ENCODE measurements around the gene SMARCA2. TPM values are rescaled to one million over a fixed set of nuclear protein-coding genes. Genes with fewer than 3 reads are reported as not detected.

The SMARCA2 gene
- total and polyA plus RNA-seq, 10 of the 15 experiments (the other 5 are each of a cell fraction or from before 2014, with no cell fraction given) = 100 to 392 (median 204) TPM

- POLR2A ChIA-PET = no interaction called here
These were observed 24.4 kb downstream of the SMARCA2 start for GRCh38 chr9:2039294-2040180.

GRCh38 chr9:2040828-2041227 is 25.7 kb downstream of the SMARCA2 start:
- in situ Hi-C loops (cut with MboI) = no loop called here
- Histone ChIP-seq H4K20me1 (ENCODE audit: control insufficient read depth, insufficient read depth) (no peaks in the 10 kb centered on the region), H3K27ac (ENCODE audit: control insufficient read depth, insufficient read depth) (no peak overlapping the region), H3K4me1 (ENCODE audit: control insufficient read depth, insufficient read depth, low read length) (peaks cover 29% of the 10 kb centered on the region), H3K36me3 (ENCODE audit: control insufficient read depth in 2 of 2, insufficient read depth in 2 of 2, low read length in 1 of 2) (peaks cover 14 to 43% of the 10 kb centered on the region in 2 experiments), H3K4me3 (no peak overlapping the region), H3K27me3 (replicated peaks in 1 of 2; ENCODE audit: control insufficient read depth in 2 of 2, insufficient read depth in 2 of 2, low read length in 1 of 2) (no peaks in the 10 kb centered on the region), H2AFZ (ENCODE audit: control insufficient read depth, low read depth, low read length) (no peak overlapping the region), H3K9ac (ENCODE audit: control insufficient read depth, insufficient read depth, low read length) (no peak overlapping the region), H3K9me3 (replicated peaks; ENCODE audit: control insufficient read depth, insufficient read depth, low read length) (no peaks in the 10 kb centered on the region), H3K79me2 (ENCODE audit: control insufficient read depth, insufficient read depth, low read length) (peaks cover 76% of the 10 kb centered on the region), H3K4me2 (ENCODE audit: control insufficient read depth, insufficient read depth) (no peak overlapping the region)
- TF ChIP-seq ZNF274 (IDR thresholded peaks at IDR 0.05; ENCODE audit: insufficient read depth, insufficient read length) (no peak), ZNF207 (IDR thresholded peaks at IDR 0.05; ENCODE audit: borderline replicate concordance) (no peak), SUZ12 (IDR thresholded peaks at IDR 0.05; ENCODE audit: unreplicated experiment) (no peak), RELA (IDR thresholded peaks at IDR 0.05; ENCODE audit: borderline replicate concordance, partially characterized antibody) (no peak), NR2C2 (IDR thresholded peaks at IDR 0.05; ENCODE audit: borderline replicate concordance, control insufficient read depth, insufficient read length, low read depth) (no peak)
- intact Hi-C loops (cut with micrococcal nuclease; ENCODE audit: unreplicated experiment) = no loop called here
- DNase-seq (ENCODE audit: low read depth, low spot score) (no peak), FAIRE-seq (no peak), ATAC-seq (no peak)
- ChIA-PET SMC1A (ENCODE audit: uncharacterized antibody, unreplicated experiment) (interaction anchor here (1.4 to 5.4 kb wide), 3 partner anchors 14 to 169 kb away, joined by 3 to 45 read pairs (median 4); no protein-coding TSS in a partner anchor), CTCF (interaction anchor here (1.2 to 1.7 kb wide), 2 partner anchors 13 to 14 kb away, joined by 4 to 5 read pairs; no protein-coding TSS in a partner anchor), POLR2A (interaction anchor here (2.2 kb wide), 1 partner anchor 14 kb away, joined by 7 read pairs; no protein-coding TSS in a partner anchor), RAD21 (ENCODE audit: unreplicated experiment) (no interaction called here)
- no TSS peak for BruUV-seq (replicated peaks)
- 78% methylated on average over 3 of the region's 3 CpGs for WGBS (ENCODE audit: insufficient coverage, insufficient replicate concordance, low lambda C conversion rate, missing lambda C conversion rate)

More at GRCh38 chr9:2039294-2040180, 24.4 kb downstream of the SMARCA2 start:
- Histone ChIP-seq H3K4me1 (ENCODE audit: control insufficient read depth, insufficient read depth, low read length) (peaks cover 28% of the 10 kb centered on the region), H3K36me3 (ENCODE audit: control insufficient read depth in 2 of 2, insufficient read depth in 2 of 2, low read length in 1 of 2) (peaks cover 14 to 43% of the 10 kb centered on the region in 2 experiments), H3K4me3 (no peak overlapping the region), H3K9ac (ENCODE audit: control insufficient read depth, insufficient read depth, low read length) (no peak overlapping the region), H3K79me2 (ENCODE audit: control insufficient read depth, insufficient read depth, low read length) (peaks cover 67% of the 10 kb centered on the region), H2AFZ (ENCODE audit: control insufficient read depth, low read depth, low read length) (no peak overlapping the region), H3K9me3 (replicated peaks; ENCODE audit: control insufficient read depth, insufficient read depth, low read length) (no peaks in the 10 kb centered on the region), H3K27me3 (replicated peaks in 1 of 2; ENCODE audit: control insufficient read depth in 2 of 2, insufficient read depth in 2 of 2, low read length in 1 of 2) (no peaks in the 10 kb centered on the region), H4K20me1 (ENCODE audit: control insufficient read depth, insufficient read depth) (no peaks in the 10 kb centered on the region), H3K27ac (ENCODE audit: control insufficient read depth, insufficient read depth) (no peak overlapping the region), H3K4me2 (ENCODE audit: control insufficient read depth, insufficient read depth) (no peak overlapping the region)
- CTCF ChIA-PET = no interaction called here
- in situ Hi-C loops (cut with MboI) (no loop called here), intact Hi-C loops (cut with micrococcal nuclease; ENCODE audit: unreplicated experiment) (no loop called here)
- TF ChIP-seq CHD1 (IDR thresholded peaks at IDR 0.05; ENCODE audit: low read depth, low read length) = no peak
- TF ChIP-seq SUZ12 (IDR thresholded peaks at IDR 0.05; ENCODE audit: unreplicated experiment) = no peak
- TF ChIP-seq POLR2A (IDR thresholded peaks at IDR 0.05; ENCODE audit: low read depth, low read length) = peak; percentile 58
- no peak for TF ChIP-seq IKZF1 (conservative IDR thresholded peaks at IDR 0.05)
- peak; percentile 13; the same call in 1 of the 2 replicates for TF ChIP-seq POLR2AphosphoS5 (IDR thresholded peaks at IDR 0.05; ENCODE audit: low read length)
- FAIRE-seq (no peak), DNase-seq (ENCODE audit: low read depth, low spot score) (no peak), ATAC-seq (no peak)
- WGBS (ENCODE audit: insufficient coverage, insufficient replicate concordance, low lambda C conversion rate, missing lambda C conversion rate) = 94% methylated on average over 20 of the region's 20 CpGs
- RAD21 ChIA-PET (ENCODE audit: unreplicated experiment) = no interaction called here
- SMC1A ChIA-PET (ENCODE audit: uncharacterized antibody, unreplicated experiment) = interaction anchor here (0.5 to 2.4 kb wide), 3 partner anchors 10 to 1144 kb away, joined by 3 to 11 read pairs (median 4); no protein-coding TSS in a partner anchor
- no TSS peak for BruUV-seq (replicated peaks)

Data from GM12878 (cell line).